K562 (cell line): ENCODE data around the gene HYI. TPM values are rescaled to one million over a fixed set of nuclear protein-coding genes. Genes with fewer than 3 reads are reported as not detected.

ENCODE experiments used
- ATAC-seq: fragments of 200-7000 bp; cut with Tn5 transposase; 3 replicates; pipeline ENCODE4 v1.9.1; 2020; ENCODE audit warnings: moderate library complexity
- BruUV-seq: library from RNA; stranded (reverse); fragments of 400-500 nt; replicated peaks from 2 replicates; lab custom pipeline; 2021; lab: Mats Ljungman, UMichigan
- CTCF ChIA-PET: fragments of 300-600 bp; formaldehyde crosslinking; extraction: SDS; loops from one replicate; lab custom pipeline; 2021; ENCODE audit warnings: low intra/inter-chr PET ratio; lab: Yijun Ruan, JAX
- POLR2A ChIA-PET: fragments of 300-600, 350-650 bp; sonication (Branson Sonifier 250); formaldehyde crosslinking; extraction: SDS; loops from one replicate; lab custom pipeline; 2021; ENCODE audit warnings: antibody characterized with exemption, inconsistent platforms; lab: Yijun Ruan, JAX
- DNase-seq, 4 experiments: peaks; one replicate each; pipeline versions ENCODE4 v3.0.0 to v3.0.0-alpha.2; 2011 to 2018; ENCODE audit warnings: low spot score in 3 of 4, mixed read lengths in 3 of 4; ENCODE audit errors: extremely low read depth in 1 of 4
- FAIRE-seq: peaks from 2 replicates; lab custom pipeline; 2011; peaks lifted over from hg19 to GRCh38; lab: Jason Lieb, UNC
- H2AFZ ChIP-seq: 2 replicates; pipeline ENCODE4 v1.6.0; 2011; ENCODE audit warnings: low read depth, low read length, control low read depth, inconsistent platforms
- H3K27ac ChIP-seq: fragments of 200-600 bp; 3 replicates; pipeline ENCODE4 v1.8.0; 2011; ENCODE audit warnings: low read depth, mild to moderate bottlenecking, control low read depth, inconsistent platforms, low read length, moderate library complexity, mixed read lengths; ENCODE audit errors: extremely low read depth
- H3K27me3 ChIP-seq, 2 experiments: fragments of 300-600 bp in 1 of 2; 2 replicates in 1 of 2; 3 replicates in 1 of 2; pipeline versions ENCODE4 v1.6.0 to v1.8.0; 2011; ENCODE audit warnings: inconsistent platforms in 2 of 2, low read length in 2 of 2, mild to moderate bottlenecking in 1 of 2, mixed read lengths in 1 of 2, moderate library complexity in 1 of 2; ENCODE audit not compliant: control insufficient read depth in 2 of 2, insufficient read depth in 2 of 2
- H3K36me3 ChIP-seq: fragments of 300-600 bp; 3 replicates; pipeline ENCODE4 v1.8.0; 2011; ENCODE audit warnings: mild to moderate bottlenecking, low read length, inconsistent platforms; ENCODE audit not compliant: control insufficient read depth, insufficient read depth
- H3K4me1 ChIP-seq, 2 experiments: fragments of 200-600 bp in 1 of 2; replicated peaks in 1 of 2; 2 replicates in 1 of 2; 3 replicates in 1 of 2; pipeline versions ENCODE4 v1.5.1 to v1.8.0; 2011; ENCODE audit warnings: inconsistent platforms in 2 of 2, low read length in 2 of 2, mild to moderate bottlenecking in 1 of 2, mixed read lengths in 1 of 2, moderate library complexity in 1 of 2; ENCODE audit not compliant: control insufficient read depth in 2 of 2, insufficient read depth in 2 of 2
- H3K4me2 ChIP-seq: 2 replicates; pipeline ENCODE4 v1.6.1; 2011; ENCODE audit warnings: low read length, control low read depth, inconsistent platforms, mixed read lengths; ENCODE audit not compliant: insufficient read depth
- H3K4me3 ChIP-seq: fragments of 200-600 bp; sonication (generic), shearing (Covaris generic); 2 replicates; pipeline ENCODE4 v1.5.1; 2016; ENCODE audit warnings: control low read depth, inconsistent platforms
- H3K79me2 ChIP-seq: fragments of 200-600 bp; 3 replicates; pipeline ENCODE4 v1.8.0; 2011; ENCODE audit warnings: low read length, inconsistent platforms; ENCODE audit not compliant: control insufficient read depth, insufficient read depth
- H3K9ac ChIP-seq, 2 experiments: 2 replicates each; pipeline versions ENCODE4 v1.6.0 to v1.6.1; 2011; ENCODE audit warnings: low read depth in 2 of 2, low read length in 2 of 2, control low read depth in 1 of 2, inconsistent platforms in 1 of 2, mild to moderate bottlenecking in 1 of 2, mixed read lengths in 1 of 2; ENCODE audit not compliant: insufficient read depth in 1 of 2
- H3K9me1 ChIP-seq: one replicate; pipeline ENCODE4 v1.6.0; 2011; ENCODE audit warnings: inconsistent platforms, mild to moderate bottlenecking, low read length, moderate library complexity; ENCODE audit not compliant: control insufficient read depth, insufficient read depth
- H3K9me3 ChIP-seq: replicated peaks from 2 replicates; pipeline ENCODE4 v1.5.1; 2011; ENCODE audit warnings: low read depth, low read length, inconsistent platforms; ENCODE audit not compliant: control insufficient read depth, insufficient read depth
- H4K20me1 ChIP-seq: replicated peaks from 2 replicates; pipeline ENCODE4 v1.6.1; 2011; ENCODE audit warnings: low read length, inconsistent platforms, mixed read lengths; ENCODE audit not compliant: control insufficient read depth, insufficient read depth
- ATF1 ChIP-seq, 2 experiments: fragments of 450-650 bp in 1 of 2; IDR thresholded peaks; 2 replicates each; pipeline ENCODE4 v1.6.1; 2016; ENCODE audit warnings: missing compliant biosample characterization in 1 of 2, missing genetic modification characterization in 1 of 2
- BCOR ChIP-seq: fragments of 450-650 bp; IDR thresholded peaks from 2 replicates; pipeline ENCODE4 v1.6.1; 2016
- BRCA1 ChIP-seq, 2 experiments: fragments of 450-650 bp in 1 of 2; sonication (generic) in 1 of 2; formaldehyde crosslinking in 1 of 2; IDR thresholded peaks; 2 replicates each; pipeline versions ENCODE4 v1.5.0 to v1.6.1; 2017 to 2020; ENCODE audit warnings: mild to moderate bottlenecking in 1 of 2, missing genetic modification reagents in 1 of 2
- CTBP1 ChIP-seq: fragments of 450-650 bp; IDR thresholded peaks from 2 replicates; pipeline ENCODE4 v1.6.1; 2016; ENCODE audit warnings: borderline replicate concordance
- DMBX1 ChIP-seq: fragments of 250-450 bp; sonication (Bioruptor Pico); IDR thresholded peaks from 2 replicates; pipeline ENCODE4 v1.8.0; 2022; ENCODE audit warnings: inconsistent platforms, mild to moderate bottlenecking, moderate library complexity, borderline replicate concordance
- DPF2 ChIP-seq: fragments of 450-650 bp; IDR thresholded peaks from 2 replicates; pipeline ENCODE4 v1.6.1; 2016
- ETV1 ChIP-seq: fragments of 450-650 bp; conservative IDR thresholded peaks from 2 replicates; pipeline ENCODE4 v1.6.1; 2016; ENCODE audit warnings: missing genetic modification characterization, control low read depth, low read depth, missing compliant biosample characterization
- FOXA3 ChIP-seq, 2 experiments: fragments of 450-650 bp in 1 of 2; sonication (generic) in 1 of 2; formaldehyde crosslinking; IDR thresholded peaks in 1 of 2; conservative IDR thresholded peaks in 1 of 2; 2 replicates each; pipeline versions ENCODE4 v1.4.0 to v1.8.0; 2020 to 2022; ENCODE audit warnings: mild to moderate bottlenecking in 2 of 2, missing genetic modification reagents in 1 of 2
- GABPB2 ChIP-seq: fragments of 250-450 bp; sonication (Bioruptor Pico); conservative IDR thresholded peaks from 2 replicates; pipeline ENCODE4 v1.5.1; 2021; ENCODE audit warnings: mild to moderate bottlenecking
- KDM1A ChIP-seq, 2 experiments: fragments of 450-650 bp; IDR thresholded peaks; 2 replicates each; pipeline ENCODE4 v1.6.1; 2016; ENCODE audit warnings: mild to moderate bottlenecking in 2 of 2
- KLF13 ChIP-seq: fragments of 450-650 bp; IDR thresholded peaks from 2 replicates; pipeline ENCODE4 v1.6.1; 2016; ENCODE audit warnings: missing genetic modification characterization, low read depth, mild to moderate bottlenecking, missing compliant biosample characterization, moderate library complexity, borderline replicate concordance
- MCM5 ChIP-seq: fragments of 450-650 bp; IDR thresholded peaks from 2 replicates; pipeline ENCODE4 v1.6.1; 2016; ENCODE audit warnings: low read depth
- MTA2 ChIP-seq: fragments of 450-650 bp; IDR thresholded peaks from 2 replicates; pipeline ENCODE4 v1.6.1; 2016; ENCODE audit warnings: low read depth
- NCOR1 ChIP-seq: fragments of 450-650 bp; IDR thresholded peaks from 2 replicates; pipeline ENCODE4 v1.6.1; 2016; ENCODE audit warnings: mild to moderate bottlenecking, moderate library complexity
- NFIC ChIP-seq: fragments of 450-650 bp; IDR thresholded peaks from 2 replicates; pipeline ENCODE4 v1.6.1; 2017; ENCODE audit warnings: mild to moderate bottlenecking, inconsistent platforms
- NONO ChIP-seq, 2 experiments: fragments of 200-400 bp in 1 of 2; fragments of 450-650 bp in 1 of 2; formaldehyde crosslinking in 1 of 2; IDR thresholded peaks; 2 replicates each; pipeline ENCODE4 v1.6.1; 2017; ENCODE audit warnings: low read depth in 2 of 2, mild to moderate bottlenecking in 2 of 2, moderate library complexity in 2 of 2, low read length in 1 of 2
- RFX7 ChIP-seq: fragments of 250-450 bp; sonication (Bioruptor Pico); IDR thresholded peaks from 2 replicates; pipeline ENCODE4 v1.5.1; 2021; ENCODE audit warnings: mild to moderate bottlenecking
- TFE3 ChIP-seq: fragments of 450-650 bp; formaldehyde crosslinking; IDR thresholded peaks from 2 replicates; pipeline ENCODE4 v1.4.0; 2020; ENCODE audit warnings: mild to moderate bottlenecking, mixed read lengths
- ZNF57 ChIP-seq: fragments of 450-650 bp; formaldehyde crosslinking; IDR thresholded peaks from 2 replicates; pipeline ENCODE4 v1.4.0; 2020; ENCODE audit warnings: mild to moderate bottlenecking, moderate library complexity
- ZNF589 ChIP-seq: fragments of 200-800 bp; sonication (Bioruptor generic); IDR thresholded peaks from 2 replicates; pipeline ENCODE4 v1.6.1; 2016; ENCODE audit warnings: low read depth, missing genetic modification characterization, missing compliant biosample characterization
- ZNF644 ChIP-seq: fragments of 200-800 bp; sonication (Bioruptor generic); IDR thresholded peaks from 2 replicates; pipeline ENCODE4 v1.6.1; 2016; ENCODE audit warnings: low read depth, missing genetic modification characterization, missing compliant biosample characterization
- WGBS: fragments of 100-300 bp; shearing (Covaris generic); methylation state at CpG from one replicate; pipeline ENCODE4 v1.1.6; 2016; ENCODE audit warnings: low coverage, mixed read lengths; ENCODE audit not compliant: insufficient coverage; ENCODE audit errors: missing lambda C conversion rate; 5-methylcytosine and 5-hydroxymethylcytosine counted together
- in situ Hi-C: fragments of 300-500 bp; cut with MboI; formaldehyde crosslinking; loops from 4 replicates; pipeline ENCODE4 v1.15.0; 2018; ENCODE audit warnings: inconsistent platforms, mixed read lengths
- intact Hi-C: fragments of 100-400 bp; cut with micrococcal nuclease; formaldehyde crosslinking; loops from 2 replicates; pipeline ENCODE4 v1.14.2; 2022
- polyA plus RNA-seq, 8 experiments: library from polyadenylated mRNA; depleted of rRNA in 4 of 8; stranded (reverse) in 5 of 8; unstranded in 3 of 8; fragments of >200 nt; fragmentation: Nextera tagmentation in 2 of 8; fragmentation: Illumina TruSeq in 1 of 8; extraction: Ambion mirVana in 2 of 8; extraction: Trizol in 1 of 8; gene quantifications; 2 replicates each; pipeline versions ENCODE4 v1.2.1 to v1.2.3, GENCODE V29; 2011 to 2014; ENCODE audit warnings: inconsistent platforms in 1 of 8, missing spikeins in 1 of 8
- total RNA-seq, 7 experiments: library from RNA; depleted of rRNA in 6 of 7; stranded (reverse); fragments of >200 nt in 6 of 7; fragmentation: Illumina TruSeq in 2 of 7; extraction: Trizol in 2 of 7; gene quantifications; 2 replicates each; pipeline versions ENCODE4 v1.2.1 to v1.2.3, GENCODE V29; 2011 to 2021; ENCODE audit warnings: low replicate concordance in 1 of 7
- TF ChIP-seq, protein P1 (sequence below): fragments of 450-650 bp; IDR thresholded peaks from one replicate; pipeline ENCODE4 v1.6.1; 2018; ENCODE audit warnings: mild to moderate bottlenecking, moderate library complexity; ENCODE audit not compliant: partially characterized antibody

The HYI gene
- total and polyA plus RNA-seq, 9 of the 15 experiments (the other 6 are each of a cell fraction or from before 2014, with no cell fraction given), result 0.04 to 4.1 (median 1.4) TPM; not detected in 1

- intact Hi-C loops (no loop called here), in situ Hi-C loops (no loop called here)
- no peak overlapping the region for H3K27ac ChIP-seq
- WGBS, result 0% methylated on average over 7 of the region's 7 CpGs
- no peaks in the 10 kb centered on the region for H4K20me1 ChIP-seq
- H3K4me2 ChIP-seq, result no peak overlapping the region
- CTCF ChIA-PET, result no interaction called here
- H2AFZ ChIP-seq, result no peak overlapping the region
- ATAC-seq (peak; percentile 66), DNase-seq (peak in 3 of 4 experiments; percentile 31 to 53 (median 46)), FAIRE-seq (no peak)
- POLR2A ChIA-PET, result no interaction called here
- no peaks in the 10 kb centered on the region for H3K79me2 ChIP-seq
- H3K4me3 ChIP-seq, result no peak overlapping the region
- H3K9me3 ChIP-seq, result peaks cover 2% of the 10 kb centered on the region; the same call in 1 of the 2 replicates
- H3K9me1 ChIP-seq, result no peaks in the 10 kb centered on the region
- H3K4me1 ChIP-seq, result peaks cover 0 to 4% of the 10 kb centered on the region in 2 experiments; a peak in 1 of 5 replicates
- H3K9ac ChIP-seq, result no peak overlapping the region
- no TSS peak for BruUV-seq
- no peaks in the 10 kb centered on the region for H3K36me3 ChIP-seq
- peaks cover 4 to 20% of the 10 kb centered on the region in 2 experiments; a peak in 3 of 5 replicates for H3K27me3 ChIP-seq
- TF ChIP-seq BRCA1 (IDR thresholded peaks at IDR 0.05) (no peak), BRCA1 (CRISPR knock-in tag; IDR thresholded peaks at IDR 0.05) (no peak), TFE3 (CRISPR knock-in tag) (no peak), CTBP1 (0 out of 2 replicates have a peak, but pooled peaks have one; percentile 42), BCOR (peak; percentile 66; the same call in 1 of the 2 replicates), NFIC (peak; percentile 28; the same call in 1 of the 2 replicates), DMBX1 (CRISPR knock-in tag) (no peak), NONO (IDR thresholded peaks at IDR 0.05; ENCODE audit: low read depth in 2 of 2, low read length in 1 of 2) (no peak), ZNF644 (tag) (no peak), MCM5 (no peak), ATF1 (CRISPR knock-in tag; IDR thresholded peaks at IDR 0.05) (no peak), ATF1 (tag; IDR thresholded peaks at IDR 0.05) (no peak), ZNF589 (CRISPR knock-in tag) (no peak), ETV1 (0 out of 2 replicates have a peak, but pooled peaks have one; percentile 32), GABPB2 (CRISPR knock-in tag) (no peak), KLF13 (no peak), MTA2 (peak; percentile 18; the same call in 1 of the 2 replicates), FOXA3 (CRISPR knock-in tag; conservative IDR thresholded peaks at IDR 0.05 in 1 of 2, IDR thresholded peaks at IDR 0.05 in 1 of 2) (no peak), ZNF57 (CRISPR knock-in tag) (no peak), RFX7 (CRISPR knock-in tag) (no peak), DPF2 (peak; percentile 43; the same call in 1 of the 2 replicates), KDM1A (IDR thresholded peaks at IDR 0.05) (peak; percentile 50 to 55; a peak in 3 of 4 replicates), NCOR1 (peak; percentile 36; the same call in 1 of the 2 replicates)
- TF ChIP-seq, protein P1, sequence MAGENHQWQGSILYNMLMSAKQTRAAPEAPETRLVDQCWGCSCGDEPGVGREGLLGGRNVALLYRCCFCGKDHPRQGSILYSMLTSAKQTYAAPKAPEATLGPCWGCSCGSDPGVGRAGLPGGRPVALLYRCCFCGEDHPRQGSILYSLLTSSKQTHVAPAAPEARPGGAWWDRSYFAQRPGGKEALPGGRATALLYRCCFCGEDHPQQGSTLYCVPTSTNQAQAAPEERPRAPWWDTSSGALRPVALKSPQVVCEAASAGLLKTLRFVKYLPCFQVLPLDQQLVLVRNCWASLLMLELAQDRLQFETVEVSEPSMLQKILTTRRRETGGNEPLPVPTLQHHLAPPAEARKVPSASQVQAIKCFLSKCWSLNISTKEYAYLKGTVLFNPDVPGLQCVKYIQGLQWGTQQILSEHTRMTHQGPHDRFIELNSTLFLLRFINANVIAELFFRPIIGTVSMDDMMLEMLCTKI, result no peak
Measured at GRCh38 chr1:43495204-43495603, 41.5 kb upstream of the HYI start.
